Smooth muscle cell of the brain vasculature (primary cell): ENCODE measurements around the gene SRXN1.

ENCODE experiments used
- DNase-seq: peaks from one replicate; pipeline ENCODE4 v3.0.0-alpha.2; 2012; ENCODE audit warnings: low read depth, low spot score

The SRXN1 gene

GRCh38 chr20:675453-676314 lies 22.7 kb upstream of the SRXN1 start, which contains the start of gene SCRT2:
SCRT2 (minus strand) TSS chr20:675802; CDS start chr20:675601, 201 bp downstream.
- no peak for DNase-seq

- no peak for DNase-seq
Measured at GRCh38 chr20:675033-675452, 22.0 kb upstream of the SRXN1 start.

- DNase-seq = no peak
Measured at GRCh38 chr20:673603-674001, 20.6 kb upstream of the SRXN1 start.

DNA sequence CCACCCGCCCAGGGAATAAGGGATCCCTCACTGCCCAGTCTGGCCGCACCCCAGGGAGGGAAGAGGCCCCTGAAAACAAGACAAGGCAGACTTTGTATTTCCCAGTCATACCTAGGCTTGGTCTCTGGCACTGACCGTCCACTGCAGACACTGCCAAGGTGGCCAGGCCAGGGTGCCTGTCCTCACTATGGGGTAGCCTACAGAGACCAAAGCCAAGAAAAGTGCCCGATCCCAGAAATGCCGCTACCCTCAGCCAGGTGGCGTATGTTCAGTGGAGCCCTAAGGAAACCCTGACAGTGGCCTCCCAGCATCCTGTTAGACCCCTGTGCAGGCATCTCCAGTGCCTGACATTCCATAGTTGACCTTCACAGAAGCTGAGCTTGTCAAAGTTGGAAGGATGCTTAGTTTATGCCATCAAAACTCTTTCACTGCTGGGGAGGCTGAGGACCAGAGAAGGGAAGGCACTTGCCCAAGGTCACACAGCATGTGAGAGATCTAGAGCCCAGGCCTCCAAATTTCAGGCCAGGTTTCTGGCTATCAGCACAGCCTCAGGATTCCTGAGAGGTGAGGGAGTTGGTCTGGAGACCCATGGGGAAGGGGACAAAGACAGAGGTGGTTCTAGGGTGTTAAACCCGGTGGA lies 20.1 kb upstream of the SRXN1 start:
- no peak for DNase-seq

GRCh38 chr20:671252-672030 lies 18.4 kb upstream of the SRXN1 start:
- no peak for DNase-seq

- DNase-seq = no peak
Measured at GRCh38 chr20:669573-669972, 16.6 kb upstream of the SRXN1 start.

DNA sequence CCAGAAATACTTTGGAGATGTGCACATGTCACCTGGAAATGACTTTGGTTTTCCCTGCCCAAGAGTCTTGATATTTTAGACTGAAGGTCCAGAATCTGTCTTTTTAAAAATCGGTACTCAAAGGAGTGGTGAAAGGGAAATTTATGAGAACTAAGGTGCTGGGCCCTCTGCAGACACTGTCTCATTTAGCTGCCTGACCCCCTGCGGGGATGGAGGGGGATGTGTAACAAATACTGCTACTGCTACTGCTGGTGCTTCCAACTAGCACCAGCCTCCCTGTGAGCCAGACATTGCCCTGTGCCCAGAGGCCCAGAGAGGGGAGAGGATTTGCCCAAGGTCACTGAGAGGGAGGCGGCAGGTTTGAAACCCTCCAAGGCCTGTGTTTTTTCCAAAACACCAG lies 15.6 kb upstream of the SRXN1 start:
- no peak for DNase-seq

DNA sequence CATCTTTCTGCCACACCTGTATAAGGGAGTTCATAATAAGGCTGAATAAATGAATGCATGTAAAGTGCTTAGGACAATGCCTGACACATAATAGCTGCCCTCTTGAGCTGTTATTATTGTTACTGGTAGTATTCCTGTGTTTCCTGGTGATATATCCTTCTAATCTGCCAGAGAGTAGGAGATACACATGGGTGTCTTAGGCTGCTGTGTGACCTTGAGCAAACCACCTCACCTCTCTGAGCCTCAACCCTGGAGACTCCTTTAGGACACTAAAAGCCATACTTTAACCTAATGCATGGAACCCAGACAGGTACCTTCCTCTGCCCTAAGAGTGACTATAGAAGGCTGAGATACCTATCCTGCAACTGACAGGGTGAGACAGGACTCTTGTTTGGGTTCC lies 15.1 kb upstream of the SRXN1 start:
- no peak for DNase-seq

DNA sequence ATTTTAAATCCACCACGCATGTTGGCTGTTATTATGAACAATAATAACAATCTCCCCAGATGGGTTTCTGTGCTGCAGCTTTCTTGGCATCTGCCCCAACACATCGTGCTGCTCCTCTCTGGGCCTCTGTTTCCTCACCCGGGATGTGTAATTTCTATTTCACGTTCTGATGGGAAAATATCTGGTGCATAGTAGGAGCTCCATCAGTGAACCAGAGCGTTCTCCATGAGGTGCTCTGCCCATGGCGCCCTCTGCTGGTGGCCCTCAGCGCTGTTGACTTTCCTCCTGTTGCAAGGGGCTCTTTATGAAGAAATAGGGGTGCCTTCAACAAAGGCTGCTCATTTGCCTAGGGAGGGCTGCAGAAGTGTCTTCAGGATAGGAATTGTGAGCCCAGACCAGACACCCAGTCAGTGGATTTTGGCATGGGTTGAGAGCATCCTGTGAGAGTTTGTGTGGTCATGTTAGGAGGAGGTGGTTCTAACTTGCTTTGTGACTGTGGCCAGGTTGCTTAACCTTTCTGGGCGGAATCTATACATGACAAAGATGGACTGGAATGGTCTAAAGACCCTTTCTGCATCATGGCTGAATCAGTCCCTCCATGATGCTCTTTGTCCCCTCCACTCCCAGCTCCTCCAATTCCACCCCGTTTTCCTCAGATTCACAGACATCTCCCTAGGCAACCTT lies 14.5 kb upstream of the SRXN1 start:
- DNase-seq = no peak

GRCh38 chr20:666877-667276 lies 13.9 kb upstream of the SRXN1 start:
- no peak for DNase-seq

DNA sequence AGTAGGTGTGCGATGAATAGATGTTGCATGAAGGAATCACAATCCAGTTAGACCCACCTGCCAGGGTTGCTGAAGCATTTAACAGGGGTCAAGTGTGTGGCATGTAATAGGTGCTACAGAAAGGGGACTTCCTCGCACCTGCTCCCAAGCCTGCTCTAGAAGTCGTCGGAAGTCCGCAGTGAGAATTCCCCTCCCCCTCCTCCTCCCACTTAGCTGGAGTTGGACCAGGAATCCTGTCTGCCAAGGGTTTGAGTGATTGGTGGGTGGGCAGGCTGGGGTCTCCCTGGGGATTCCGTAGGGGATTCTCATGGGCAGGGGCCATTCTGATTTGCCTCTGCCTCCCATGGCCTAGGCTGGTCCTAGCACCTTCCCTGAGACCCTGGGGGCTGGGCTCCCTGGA lies 12.3 kb upstream of the SRXN1 start:
- DNase-seq = no peak

- no peak for DNase-seq
Measured at GRCh38 chr20:664576-664975, 11.6 kb upstream of the SRXN1 start.

GRCh38 chr20:664151-664550 lies 11.2 kb upstream of the SRXN1 start:
- no peak for DNase-seq

DNA sequence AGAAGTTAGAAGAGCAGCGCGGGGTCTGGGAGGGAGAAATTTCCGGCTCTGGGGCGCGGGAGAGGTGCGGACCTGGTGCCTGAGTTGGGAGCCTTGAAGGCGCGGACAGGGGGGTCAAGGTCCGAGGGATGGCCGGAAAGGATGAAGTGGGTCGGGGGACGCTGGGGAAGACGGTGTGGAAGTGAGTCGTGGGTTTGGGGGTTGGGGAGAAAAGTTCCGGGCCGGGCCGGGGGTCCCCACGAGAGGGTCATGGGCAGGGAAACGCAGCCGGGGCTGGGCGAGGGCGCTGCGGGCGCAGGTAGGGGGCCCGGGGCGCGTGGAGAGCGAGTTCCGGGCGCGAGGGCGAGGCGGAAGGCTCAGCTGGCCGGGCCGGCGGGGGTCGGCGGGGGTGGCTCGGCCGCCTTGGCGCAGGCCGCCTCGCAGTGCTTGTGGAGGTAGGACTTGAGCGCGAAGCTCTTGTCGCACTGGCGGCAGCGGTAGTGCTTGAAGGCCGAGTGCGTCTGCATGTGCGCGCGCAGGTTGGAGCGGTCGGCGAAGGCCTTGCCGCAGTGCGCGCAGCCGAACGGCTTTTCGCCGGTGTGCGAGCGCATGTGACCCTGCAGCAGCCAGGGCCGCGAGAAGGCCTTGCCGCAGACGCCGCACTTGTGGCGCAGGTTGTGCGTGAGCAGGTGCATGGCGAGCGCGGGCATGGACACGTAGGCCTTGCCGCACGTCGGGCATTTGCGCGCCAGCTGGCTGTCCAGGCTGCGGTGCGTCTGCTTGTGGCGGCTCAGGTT lies 10.5 kb upstream of the SRXN1 start:
- no peak for DNase-seq

GRCh38 chr20:662277-663192 lies 9.5 kb upstream of the SRXN1 start:
- no peak for DNase-seq

DNA sequence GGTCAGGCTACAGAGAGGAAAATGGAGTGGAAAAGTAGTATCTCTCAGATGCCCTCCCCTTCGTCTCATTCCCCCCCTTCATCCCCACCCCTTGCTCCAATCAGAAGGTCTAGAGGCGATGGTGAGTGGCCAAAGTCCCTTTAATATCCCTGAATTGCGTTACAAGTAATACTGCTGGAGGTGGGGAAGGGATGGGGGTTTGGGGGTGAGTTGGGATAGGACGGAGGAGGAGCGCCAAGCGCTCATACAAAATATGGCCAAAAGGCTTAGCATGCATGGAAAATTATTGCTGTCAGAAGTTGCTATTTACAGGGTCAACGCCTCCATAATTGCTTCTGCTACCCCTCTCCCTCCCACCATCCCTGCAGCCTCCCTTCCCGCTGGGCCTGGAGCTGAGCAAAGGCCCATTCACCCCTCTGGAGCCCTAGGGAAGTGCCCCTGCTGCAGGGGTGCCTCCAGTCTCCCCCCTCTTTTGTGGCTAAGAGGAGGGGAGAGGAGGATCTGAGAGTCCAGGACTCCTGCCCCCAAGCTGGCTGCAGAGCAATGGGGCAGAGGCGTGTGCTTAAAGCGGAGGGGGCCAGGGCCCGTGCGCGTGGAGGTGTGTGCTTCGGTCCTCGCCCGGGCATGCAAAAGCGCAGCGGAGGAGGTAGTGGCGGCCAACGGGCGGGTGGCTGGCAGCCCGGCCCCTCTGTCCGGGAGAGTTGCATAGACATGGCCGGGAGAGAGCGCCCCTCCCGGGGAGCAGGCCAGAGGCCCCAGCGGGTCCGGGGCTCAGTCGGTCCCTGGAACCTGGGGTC lies 8.7 kb upstream of the SRXN1 start:
- no peak for DNase-seq

GRCh38 chr20:658731-659291 lies 5.8 kb upstream of the SRXN1 start:
- no peak for DNase-seq

- no peak for DNase-seq
Measured at GRCh38 chr20:658202-658601, 5.2 kb upstream of the SRXN1 start.
